DMS153 treated with DMSO at 0.1 percent for 48 hours (cell line): ENCODE data around the gene SRF.

Experiments
- DNase-seq: peaks from one replicate; lab custom pipeline; 2025; ENCODE audit not compliant: unreplicated experiment; lab: John Stamatoyannopoulos, UW

Gene SRF

GRCh38 chr6:43146709-43147688 lies 24.1 kb upstream of the SRF start:
- DNase-seq: no peak

GRCh38 chr6:43147691-43148477 lies 23.2 kb upstream of the SRF start:
- no peak for DNase-seq

GRCh38 chr6:43149265-43149664 lies 21.8 kb upstream of the SRF start:
- DNase-seq: no peak

GRCh38 chr6:43150051-43150751 lies 20.9 kb upstream of the SRF start:
- no peak for DNase-seq

GRCh38 chr6:43159599-43159998 lies 11.5 kb upstream of the SRF start:
- DNase-seq: no peak

GRCh38 chr6:43163899-43164298 lies 7.2 kb upstream of the SRF start:
- DNase-seq: no peak

- peak; percentile 65 for DNase-seq
These were observed 595 bp upstream of the SRF start for GRCh38 chr6:43170417-43170930.

GRCh38 chr6:43171707-43172103 lies 636 bp downstream of the SRF start:
- DNase-seq: no peak

- peak; percentile 4 for DNase-seq
These were observed 1.3 kb downstream of the SRF start for GRCh38 chr6:43172104-43173007.

- no peak for DNase-seq
These were observed 2.7 kb downstream of the SRF start for GRCh38 chr6:43173591-43174262.

GRCh38 chr6:43174263-43175112 lies 3.4 kb downstream of the SRF start:
- DNase-seq: peak; percentile 96

- no peak for DNase-seq
These were observed 4.8 kb downstream of the SRF start for GRCh38 chr6:43175676-43176422.

GRCh38 chr6:43176423-43176786 lies 5.3 kb downstream of the SRF start:
- no peak for DNase-seq

GRCh38 chr6:43178150-43178549 lies 7.1 kb downstream of the SRF start:
- no peak for DNase-seq

- no peak for DNase-seq
These were observed 8.1 kb downstream of the SRF start for GRCh38 chr6:43178951-43179830.

GRCh38 chr6:43180058-43180457 lies 9.0 kb downstream of the SRF start:
- DNase-seq: no peak

GRCh38 chr6:43180985-43181384 lies 9.9 kb downstream of the SRF start:
- DNase-seq: no peak
